Endothelial cell of umbilical vein (primary cell): ENCODE measurements around the gene RFNG.

ENCODE experiments used
- CTCF ChIP-seq, 2 donors: IDR thresholded peaks; 1 replicate in 1 of 2; 2 replicates in 1 of 2; pipeline ENCODE4 v1.5.1; 2011; ENCODE audit warnings: low read length in 2 of 2, mild to moderate bottlenecking in 2 of 2, moderate library complexity in 2 of 2, control low read depth in 1 of 2, inconsistent platforms in 1 of 2, low read depth in 1 of 2; ENCODE audit not compliant: insufficient read depth in 1 of 2; ENCODE audit errors: extremely low read depth in 1 of 2
- EZH2 ChIP-seq: IDR thresholded peaks from 2 replicates; pipeline ENCODE4 v1.6.1; 2012; ENCODE audit warnings: borderline replicate concordance, low read depth, mild to moderate bottlenecking, moderate library complexity, low read length, inconsistent platforms; ENCODE audit not compliant: severe bottlenecking
- FOS ChIP-seq: IDR thresholded peaks from 2 replicates; pipeline ENCODE4 v1.6.1; 2011; ENCODE audit warnings: mild to moderate bottlenecking, low read length, moderate library complexity, borderline replicate concordance; ENCODE audit not compliant: insufficient read depth
- JUN ChIP-seq: IDR thresholded peaks from 2 replicates; pipeline ENCODE4 v1.6.1; 2011; ENCODE audit warnings: borderline replicate concordance, low read depth; ENCODE audit not compliant: insufficient read length, insufficient read depth
- MAX ChIP-seq: IDR thresholded peaks from 2 replicates; pipeline ENCODE4 v1.6.1; 2011; ENCODE audit not compliant: insufficient read depth, insufficient read length
- MYC ChIP-seq: IDR thresholded peaks from one replicate; pipeline ENCODE4 v1.6.1; 2011; ENCODE audit warnings: mild to moderate bottlenecking, low read depth, low read length
- POLR2A ChIP-seq: IDR thresholded peaks from 2 replicates; pipeline ENCODE4 v1.6.1; 2012; ENCODE audit warnings: low read depth, mild to moderate bottlenecking, control low read depth, low read length
- POLR2AphosphoS5 ChIP-seq: IDR thresholded peaks from 2 replicates; pipeline ENCODE4 v1.6.1; 2012; ENCODE audit warnings: low read depth, mild to moderate bottlenecking, control low read depth, low read length, moderate library complexity; ENCODE audit not compliant: insufficient read depth

- TF ChIP-seq CTCF (IDR thresholded peaks at IDR 0.05; ENCODE audit: extremely low read depth in 1 of 2, insufficient read depth in 1 of 2, low read depth in 1 of 2, low read length in 2 of 2) (no peak), JUN (no peak), POLR2A (no peak), EZH2 (no peak), POLR2AphosphoS5 (no peak), FOS (no peak), MAX (no peak), MYC (no peak)
Observed at GRCh38 chr17:82018989-82019689, 32.5 kb downstream of the RFNG start.
